IMR-90 (cell line): ENCODE data around the gene TRIM64C. TPM values are rescaled to one million over a fixed set of nuclear protein-coding genes. Genes with fewer than 3 reads are reported as not detected.

ENCODE experiments used
- microRNA-seq, 2 experiments: library from miRNA; stranded (forward) in 1 of 2; unstranded in 1 of 2; fragments of 10-50 nt in 1 of 2; fragments of <30 nt in 1 of 2; gene quantifications in 1 of 2; microRNA quantifications in 1 of 2; one replicate each; pipeline versions ENCODE3 to v1.1.0; 2013 to 2020; ENCODE audit not compliant: insufficient read depth in 1 of 2, insufficient read length in 1 of 2, unreplicated experiment in 1 of 2
- polyA plus RNA-seq, 3 experiments: library from polyadenylated mRNA; depleted of rRNA; stranded (reverse); fragments of >200 nt; gene quantifications; 2 replicates each; pipeline ENCODE4 v1.2.3, GENCODE V29; 2012; ENCODE audit warnings: low replicate concordance in 1 of 3
- small RNA-seq, 5 experiments: library from RNA; depleted of rRNA; stranded (forward); fragments of <200 nt; gene quantifications; one replicate each; pipeline ENCODE3, GENCODE V24; 2012
- total RNA-seq: library from RNA; depleted of rRNA; stranded (reverse); fragments of >200 nt; gene quantifications from 2 replicates; pipeline ENCODE4 v1.2.3, GENCODE V29; 2012; rRNA removed

Gene TRIM64C
- total and polyA plus RNA-seq, 2 of the 4 experiments (the other 2 are of a cell fraction), result not detected

Small RNAs within 50 kb of the gene (microRNA-seq; reads per million reads assigned to microRNA genes)
- not detected for gene AC084851.1 (ENCODE audit: insufficient read depth, insufficient read length)

Small RNAs within 50 kb of the gene (small RNA-seq; reads per million reads assigned to genes)
- 0 reads per million in 5 experiments for gene AC084851.1

Other genes starting within 250 kb of the TRIM64C start
- gene TRIM51G, start 75.2 kb downstream of the TRIM64C start, total RNA-seq, result not detected in 2 replicates
- gene TRIM51G, start 75.2 kb downstream of the TRIM64C start, polyA plus RNA-seq (2012; rRNA removed), result not detected in 2 replicates
- gene TRIM49B, start 30.3 kb downstream of the TRIM64C start, total RNA-seq, result not detected in 2 replicates
- not detected in 2 replicates for gene TRIM49B, start 30.3 kb downstream of the TRIM64C start, polyA plus RNA-seq (2012; rRNA removed)
- gene FOLH1, start 149.5 kb upstream of the TRIM64C start, total RNA-seq, result not detected in 2 replicates
- not detected in 2 replicates for gene FOLH1, start 149.5 kb upstream of the TRIM64C start, polyA plus RNA-seq (2012; rRNA removed)